CD4-positive, alpha-beta T cell treated with Interleukin-17A for 1 hour (primary cell): ENCODE measurements around the gene MAP2K1.
A peak's percentile ranks its signal among the peaks of the same experiment; 100 is the strongest.
"Not testable (repeated sequence)": the region's sequence is repeated elsewhere in the genome, so short reads cannot be mapped to it uniquely, and the experiment has no call there.

Source experiments
- DNase-seq: peaks from one replicate; pipeline ENCODE4 v3.0.0-alpha.2; 2020

MAP2K1 gene

DNA sequence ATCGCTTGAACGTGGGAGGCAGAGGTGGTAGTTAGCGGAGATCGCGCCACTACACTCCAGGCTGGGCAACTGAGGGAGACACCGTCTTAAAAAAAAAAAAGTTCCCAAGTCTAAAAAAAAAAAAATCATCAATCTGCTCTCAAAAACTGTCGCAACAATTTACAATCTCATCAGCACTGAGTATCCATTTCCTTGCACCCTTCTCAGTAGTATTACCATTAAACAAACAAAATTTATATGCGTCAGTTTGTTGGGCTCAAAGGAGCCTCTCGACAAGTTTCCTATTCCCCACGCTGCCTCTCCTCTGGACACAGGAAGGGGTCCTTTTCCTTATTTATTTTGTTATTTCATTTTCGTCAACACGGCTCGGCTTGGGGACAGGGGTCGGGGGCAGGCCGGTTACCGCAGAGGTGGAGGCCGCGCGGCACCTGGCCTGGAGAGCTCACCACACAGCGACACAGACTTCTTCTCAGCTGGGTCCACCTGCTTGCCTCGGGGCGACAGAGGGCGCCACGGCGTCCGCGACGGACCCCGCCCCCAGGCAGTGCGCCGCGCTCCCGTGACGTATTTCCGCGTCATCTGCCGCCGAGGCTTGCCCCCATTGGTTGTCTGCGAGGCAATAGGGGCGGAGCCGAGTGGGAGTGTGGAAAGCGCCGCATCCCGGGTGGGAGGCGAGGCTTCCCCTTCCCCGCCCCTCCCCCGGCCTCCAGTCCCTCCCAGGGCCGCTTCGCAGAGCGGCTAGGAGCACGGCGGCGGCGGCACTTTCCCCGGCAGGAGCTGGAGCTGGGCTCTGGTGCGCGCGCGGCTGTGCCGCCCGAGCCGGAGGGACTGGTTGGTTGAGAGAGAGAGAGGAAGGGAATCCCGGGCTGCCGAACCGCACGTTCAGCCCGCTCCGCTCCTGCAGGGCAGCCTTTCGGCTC, at the start of gene MAP2K1:
MAP2K1 (plus strand) TSS at position 709 of the 920 bp plus-strand sequence. CDS start 436 bp downstream, outside the sequence.
- DNase-seq: peak; percentile 98

DNA sequence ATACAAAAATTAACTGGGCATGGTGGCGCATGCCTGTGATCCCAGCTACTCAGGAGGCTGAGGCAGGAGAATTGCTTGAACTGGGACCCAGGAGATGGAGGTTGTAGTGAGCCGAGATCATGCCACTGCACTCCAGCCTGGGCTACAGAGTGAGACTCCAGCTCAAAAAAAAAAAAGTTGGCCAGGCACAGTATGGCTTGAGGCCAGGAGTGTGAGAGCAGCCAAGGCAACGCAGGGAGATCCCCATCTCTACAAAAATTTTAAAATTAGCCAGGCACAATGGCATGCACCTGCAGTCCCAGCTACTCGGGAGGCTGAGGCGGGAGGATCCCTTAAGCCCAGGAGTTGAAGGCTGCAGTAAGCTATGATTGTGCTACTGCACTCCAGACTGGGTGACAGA, 38.2 kb upstream of the MAP2K1 start:
- DNase-seq: not testable (repeated sequence)

DNA sequence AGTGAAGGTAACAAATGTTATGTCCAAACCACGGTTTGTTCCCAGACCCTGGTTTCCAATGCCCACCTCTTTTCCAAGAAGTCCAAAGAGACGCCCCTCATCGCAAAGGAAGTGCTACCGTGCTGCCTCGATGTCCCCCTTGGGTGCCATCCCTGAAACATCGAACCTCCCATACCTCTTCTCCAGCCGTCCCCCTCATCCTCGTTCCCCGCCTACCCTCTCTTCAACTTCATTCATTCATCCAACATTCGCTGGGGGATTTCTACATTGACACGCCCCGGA, 30.7 kb upstream of the MAP2K1 start:
- no peak for DNase-seq

DNA sequence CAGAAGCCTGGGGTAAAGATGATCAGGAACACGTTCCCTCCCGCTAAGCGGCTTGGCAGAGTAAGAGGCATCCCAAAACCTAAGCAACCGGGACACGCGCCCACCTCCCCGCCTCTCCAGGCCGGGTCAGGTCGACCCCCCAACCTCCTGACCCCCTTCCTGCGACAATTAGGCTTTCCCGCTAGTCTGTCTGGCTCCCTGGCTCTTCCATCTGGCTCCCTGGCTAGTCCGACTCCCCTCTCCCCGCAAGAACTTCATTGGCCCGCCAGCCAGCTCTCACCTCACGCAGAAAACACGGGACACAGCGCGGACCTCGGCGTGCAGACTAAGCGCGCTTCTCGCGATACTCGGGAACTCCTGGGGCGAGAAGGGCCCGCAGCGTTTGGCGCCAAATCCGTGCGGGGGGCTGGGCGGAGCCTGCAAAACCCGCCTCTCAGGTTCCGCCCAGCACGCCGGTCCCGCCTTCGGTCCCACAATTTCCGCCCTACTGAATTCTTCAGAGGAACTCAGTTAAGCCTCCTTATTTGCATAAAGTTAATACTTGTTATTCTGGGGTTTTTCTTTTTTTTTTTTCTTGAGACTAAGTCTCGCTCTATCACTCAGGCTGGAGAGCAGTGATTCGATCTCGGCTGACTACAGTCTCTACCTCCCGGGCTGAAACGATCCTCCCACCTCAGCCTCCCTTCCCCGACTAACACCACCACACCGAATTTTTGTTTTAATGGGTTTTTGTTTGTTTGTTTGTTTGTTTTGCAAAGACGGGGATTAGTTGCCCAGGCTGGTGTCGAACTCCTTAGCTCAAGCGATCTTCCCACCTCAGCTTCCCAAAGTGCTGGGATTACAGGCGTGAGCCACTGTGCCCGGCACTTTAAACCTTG, 30.1 kb upstream of the MAP2K1 start, which contains the start of gene TIPIN:
TIPIN (minus strand) TSS at position 327 of the 878 bp plus-strand sequence. CDS start 3,738 bp downstream, outside the sequence.
- peak; percentile 97 for DNase-seq

DNA sequence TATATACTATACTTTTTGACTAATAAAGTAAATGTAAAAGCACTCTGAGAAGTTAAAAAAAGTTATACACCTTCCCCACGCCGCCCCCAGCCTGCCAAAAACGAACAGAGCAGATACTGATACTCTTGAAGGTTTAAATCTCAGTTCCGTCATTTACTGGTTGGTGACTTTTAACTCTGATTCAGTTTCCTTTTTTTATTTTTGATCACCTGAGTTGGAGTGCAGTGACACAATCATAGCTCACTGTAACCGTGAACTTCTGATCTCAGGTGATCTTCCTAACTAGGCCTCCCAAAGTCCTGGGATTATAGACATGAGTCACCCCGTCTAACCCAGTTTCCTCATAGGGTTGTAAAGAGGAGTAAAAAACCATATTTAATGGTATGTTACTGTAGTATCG, 27.0 kb upstream of the MAP2K1 start:
- no peak for DNase-seq

DNA sequence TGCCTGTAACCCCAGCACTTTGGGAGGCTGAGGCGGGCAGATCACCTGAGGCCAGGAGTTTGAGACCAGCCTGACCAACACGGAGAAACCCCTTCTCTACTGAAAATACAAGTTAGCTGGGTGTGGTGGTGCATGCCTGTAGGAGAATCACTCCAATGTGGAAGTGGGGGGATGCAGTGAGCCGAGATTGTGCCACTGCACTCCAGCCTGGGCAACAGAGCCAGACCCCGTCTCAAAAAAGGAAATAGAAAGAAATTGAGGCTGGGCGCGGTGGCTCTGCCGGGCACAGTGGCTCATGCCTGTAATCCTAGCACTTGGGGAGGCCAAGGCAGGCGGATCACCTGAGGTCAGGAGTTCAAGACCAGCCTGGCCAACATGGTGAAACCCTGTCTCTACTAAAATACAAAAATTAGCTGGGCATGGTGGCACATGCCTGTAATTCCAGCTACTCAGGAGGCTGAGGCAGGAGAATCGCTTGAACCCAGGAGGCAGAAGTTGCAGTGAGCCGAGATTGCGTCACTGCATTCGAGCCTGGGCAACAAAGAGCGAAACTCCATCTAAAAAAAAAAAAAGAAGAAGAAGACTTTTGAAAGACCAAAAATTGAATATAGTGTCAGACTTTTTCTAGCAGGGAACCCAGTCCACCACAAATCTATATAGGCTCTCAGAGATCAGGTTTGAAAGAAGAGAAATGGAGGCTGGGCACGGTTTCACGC, 24.8 kb upstream of the MAP2K1 start:
- DNase-seq: not testable (repeated sequence)

DNA sequence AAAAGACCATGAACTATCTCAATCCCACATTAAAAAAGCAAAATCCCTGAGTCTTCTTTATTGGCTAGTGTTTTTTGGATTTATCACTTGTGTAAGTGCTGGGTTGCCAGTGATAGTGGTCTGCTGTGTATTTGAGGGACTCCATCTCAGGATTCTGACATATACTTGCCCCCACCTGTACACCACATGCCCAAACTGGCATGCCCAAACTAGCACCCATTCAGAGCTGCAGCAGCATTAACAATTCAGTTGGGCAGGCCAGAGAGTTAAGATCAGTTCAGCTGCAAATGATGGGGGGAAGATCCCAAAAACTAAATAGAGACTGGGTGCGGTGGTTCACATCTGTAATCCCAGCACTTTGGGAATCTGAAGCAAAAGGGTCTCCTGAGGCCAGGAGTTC, 23.9 kb upstream of the MAP2K1 start:
- no peak for DNase-seq

DNA sequence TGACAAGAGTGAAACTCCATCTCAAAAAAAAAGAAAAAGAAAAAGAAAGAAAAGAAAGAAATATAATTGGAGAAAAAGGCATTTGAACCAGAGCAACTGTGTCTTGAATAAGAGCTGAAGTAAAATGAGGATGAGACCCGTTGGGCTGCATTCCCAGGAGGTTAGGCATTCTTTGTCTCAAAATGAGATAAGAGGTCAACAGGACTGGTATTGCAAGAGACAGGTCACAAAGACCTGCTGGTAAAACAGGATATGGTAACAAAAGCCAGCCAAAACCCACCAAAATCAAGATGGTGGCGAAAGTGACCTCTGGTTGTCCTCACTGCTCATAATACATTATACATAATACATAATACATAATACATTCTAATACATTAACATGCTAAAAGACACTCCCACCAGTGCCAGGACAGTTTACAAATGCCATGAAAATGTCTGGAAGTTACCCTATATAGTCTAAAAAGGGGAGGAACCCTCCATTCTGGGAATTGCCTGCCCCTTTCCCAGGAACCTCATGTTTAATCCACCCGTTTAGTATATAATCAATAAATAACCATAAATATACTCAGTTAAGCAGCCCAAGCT, 21.7 kb upstream of the MAP2K1 start:
- DNase-seq: no peak

DNA sequence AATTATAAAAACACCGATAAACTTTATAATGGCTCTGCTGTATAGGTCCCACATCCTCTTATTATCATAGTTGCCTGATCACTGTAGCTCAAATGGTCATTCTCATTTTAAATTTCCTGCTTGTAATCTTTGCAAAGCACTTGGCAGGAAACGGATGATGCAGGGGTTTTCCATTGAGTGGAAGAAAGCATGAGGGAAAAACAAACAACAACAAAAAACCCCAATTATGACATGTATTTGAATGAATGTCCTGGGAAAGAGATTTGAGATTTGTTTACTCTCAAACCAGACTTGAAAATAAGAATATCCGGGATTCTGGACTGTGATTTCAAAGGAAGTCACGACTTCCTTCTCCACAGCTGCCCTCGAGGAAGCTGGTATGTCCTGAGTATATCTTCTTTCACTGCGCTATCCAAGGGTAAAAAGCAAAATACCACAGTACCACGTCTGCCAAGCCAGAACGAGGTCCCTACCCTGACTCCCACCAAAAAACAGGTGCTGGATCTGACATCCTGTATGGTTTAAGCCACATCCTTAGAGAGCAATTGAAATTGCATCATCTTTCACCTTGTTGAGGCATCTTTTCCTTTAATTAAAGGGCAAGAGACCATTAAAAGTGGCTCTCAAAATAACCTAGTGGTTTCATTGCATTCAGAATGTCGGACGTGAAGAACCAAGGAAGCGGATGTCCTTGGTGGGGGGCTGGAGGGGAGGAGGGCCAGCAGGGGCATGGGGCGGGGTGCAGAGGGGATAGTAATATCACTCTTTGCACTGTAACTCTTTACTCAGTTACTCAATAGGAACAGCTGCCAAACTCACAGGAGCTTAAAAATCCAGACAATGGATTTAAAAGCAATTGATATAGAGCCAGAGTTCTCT, 16.7 kb upstream of the MAP2K1 start:
- DNase-seq: peak; percentile 40

DNA sequence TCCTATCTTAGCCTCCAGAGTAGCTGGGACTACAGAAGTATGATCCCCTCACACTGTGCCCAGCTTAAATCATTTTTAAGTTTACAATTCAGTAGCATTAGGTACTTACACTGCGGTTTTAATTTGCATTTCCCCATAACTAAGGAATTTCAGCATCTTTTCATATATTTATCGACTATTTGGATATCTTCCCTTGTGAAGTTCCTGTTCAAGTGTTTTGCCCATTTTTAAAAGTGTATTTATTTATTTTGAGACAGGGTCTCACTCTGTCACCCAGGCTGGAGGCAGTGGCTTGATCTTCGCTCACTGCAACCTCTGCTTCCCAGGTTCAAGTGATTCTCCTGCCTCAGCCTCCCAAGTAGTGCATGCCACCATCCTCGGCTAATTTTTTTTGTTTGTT, 12.5 kb upstream of the MAP2K1 start:
- no peak for DNase-seq

DNA sequence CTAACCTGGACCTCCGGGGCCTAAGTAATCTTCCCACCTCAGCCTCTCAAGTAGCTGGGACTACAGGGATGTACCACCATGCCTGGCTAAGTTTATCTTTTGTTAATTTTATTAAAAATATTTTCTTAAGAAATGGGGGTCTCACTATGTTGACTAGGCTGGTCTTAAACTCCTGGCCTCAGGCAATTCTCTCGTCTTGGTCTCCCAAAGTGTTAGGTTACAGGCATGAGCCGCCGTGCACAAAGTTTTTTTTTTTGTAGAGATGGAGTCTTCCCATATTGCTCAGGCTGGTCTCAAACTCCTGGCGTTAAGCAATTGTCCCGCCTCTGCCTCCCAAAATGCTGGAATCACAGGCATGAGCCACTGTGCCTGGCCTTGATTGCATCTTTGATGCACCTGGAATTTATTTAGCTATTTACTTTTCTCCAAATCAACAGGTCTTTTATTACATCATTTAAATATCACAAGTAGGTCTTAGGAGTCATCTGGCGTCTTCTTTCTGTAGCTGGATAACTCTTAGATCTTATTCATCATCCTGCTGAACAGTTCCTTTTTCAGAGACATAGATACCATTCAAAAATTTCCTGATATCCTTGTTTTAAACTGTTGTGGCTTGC, 7.8 kb upstream of the MAP2K1 start:
- DNase-seq: no peak

DNA sequence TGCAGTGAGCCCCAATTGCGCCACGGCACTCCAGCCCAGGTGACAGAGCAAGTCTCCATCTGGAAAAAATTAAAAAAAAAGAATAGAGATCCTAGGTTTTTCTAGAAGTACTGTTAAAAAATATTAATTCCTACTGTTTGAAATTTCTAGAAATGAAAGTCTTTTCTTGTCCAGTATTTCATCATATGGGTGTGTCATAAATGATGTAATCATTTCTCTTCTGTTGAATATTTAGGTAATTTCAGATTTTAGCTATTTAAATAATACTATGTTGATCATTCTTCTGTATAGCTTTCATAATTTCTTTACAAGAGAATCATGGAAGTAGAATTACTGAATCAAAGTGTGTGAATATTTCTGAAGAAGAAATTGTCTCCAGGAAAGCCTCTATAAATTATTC, 5.3 kb upstream of the MAP2K1 start:
- not testable (repeated sequence) for DNase-seq

DNA sequence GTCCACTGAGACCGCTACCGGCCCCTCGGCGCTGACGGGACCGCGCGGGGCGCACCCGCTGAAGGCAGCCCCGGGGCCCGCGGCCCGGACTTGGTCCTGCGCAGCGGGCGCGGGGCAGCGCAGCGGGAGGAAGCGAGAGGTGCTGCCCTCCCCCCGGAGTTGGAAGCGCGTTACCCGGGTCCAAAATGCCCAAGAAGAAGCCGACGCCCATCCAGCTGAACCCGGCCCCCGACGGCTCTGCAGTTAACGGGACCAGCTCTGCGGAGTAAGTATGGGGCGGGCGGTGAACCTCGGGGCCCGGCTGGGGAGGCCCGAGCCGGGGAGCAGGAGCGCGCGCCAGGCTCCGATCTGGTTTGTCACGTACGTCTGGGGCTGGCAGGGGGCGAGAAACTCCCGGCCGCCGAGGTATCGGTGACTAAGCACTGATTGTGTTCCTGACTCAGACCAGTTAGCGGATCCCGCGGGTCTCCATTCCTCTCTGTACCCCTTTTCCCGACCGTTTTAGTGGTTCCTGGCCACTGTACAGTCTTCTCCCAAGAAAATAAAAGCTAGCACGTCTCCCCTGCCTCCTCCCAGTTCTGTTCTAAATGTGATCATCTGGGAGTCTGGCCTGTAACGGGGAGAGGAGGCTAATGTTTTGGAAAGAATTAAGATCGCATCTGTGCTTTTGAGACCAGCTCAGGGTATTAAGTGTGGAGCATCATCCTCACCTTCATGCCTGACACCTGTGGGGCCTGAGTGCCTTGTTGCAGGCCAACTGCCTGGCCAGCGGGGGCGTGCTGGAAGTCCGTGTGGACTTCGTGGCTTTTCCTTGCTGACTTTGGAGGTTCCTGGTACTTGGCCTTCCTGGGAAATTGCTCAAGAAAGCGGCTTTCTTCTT, 691 bp downstream of the MAP2K1 start:
- peak; percentile 62 for DNase-seq

DNA sequence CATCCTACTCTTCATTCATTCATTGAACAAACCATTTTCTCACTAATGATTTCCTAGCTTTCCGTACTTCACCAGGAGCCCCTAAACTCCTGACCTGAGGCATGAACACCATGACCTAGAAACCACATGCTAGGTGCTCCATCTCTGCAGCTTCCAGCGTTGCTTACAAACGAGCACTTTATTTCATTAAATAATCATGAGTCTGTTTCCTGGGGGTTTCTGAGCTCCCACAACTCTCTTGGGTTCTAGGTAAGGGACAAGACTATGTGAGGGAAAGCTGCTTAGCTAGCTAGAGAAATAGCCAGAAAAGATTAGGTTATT, 1.3 kb downstream of the MAP2K1 start:
- DNase-seq: no peak

DNA sequence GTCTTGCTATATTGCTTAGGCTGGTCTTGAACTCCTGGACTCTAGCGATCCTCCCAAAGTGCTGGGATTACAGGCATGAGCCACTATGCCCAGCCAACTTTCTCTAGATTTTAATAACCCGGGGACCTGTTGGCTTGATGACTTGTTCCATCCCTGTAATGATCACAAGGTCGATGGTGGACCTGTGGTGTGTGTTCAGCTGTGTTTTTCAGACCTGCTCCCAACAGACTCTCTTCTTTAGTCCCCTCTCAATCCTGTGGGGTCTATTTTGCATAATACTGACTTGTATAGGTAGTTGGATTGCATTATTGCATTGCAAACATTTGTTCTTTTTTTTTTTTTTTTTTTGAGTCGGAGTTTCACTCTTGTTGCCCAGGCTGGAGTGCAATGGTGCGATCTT, 1.9 kb downstream of the MAP2K1 start:
- DNase-seq: no peak

DNA sequence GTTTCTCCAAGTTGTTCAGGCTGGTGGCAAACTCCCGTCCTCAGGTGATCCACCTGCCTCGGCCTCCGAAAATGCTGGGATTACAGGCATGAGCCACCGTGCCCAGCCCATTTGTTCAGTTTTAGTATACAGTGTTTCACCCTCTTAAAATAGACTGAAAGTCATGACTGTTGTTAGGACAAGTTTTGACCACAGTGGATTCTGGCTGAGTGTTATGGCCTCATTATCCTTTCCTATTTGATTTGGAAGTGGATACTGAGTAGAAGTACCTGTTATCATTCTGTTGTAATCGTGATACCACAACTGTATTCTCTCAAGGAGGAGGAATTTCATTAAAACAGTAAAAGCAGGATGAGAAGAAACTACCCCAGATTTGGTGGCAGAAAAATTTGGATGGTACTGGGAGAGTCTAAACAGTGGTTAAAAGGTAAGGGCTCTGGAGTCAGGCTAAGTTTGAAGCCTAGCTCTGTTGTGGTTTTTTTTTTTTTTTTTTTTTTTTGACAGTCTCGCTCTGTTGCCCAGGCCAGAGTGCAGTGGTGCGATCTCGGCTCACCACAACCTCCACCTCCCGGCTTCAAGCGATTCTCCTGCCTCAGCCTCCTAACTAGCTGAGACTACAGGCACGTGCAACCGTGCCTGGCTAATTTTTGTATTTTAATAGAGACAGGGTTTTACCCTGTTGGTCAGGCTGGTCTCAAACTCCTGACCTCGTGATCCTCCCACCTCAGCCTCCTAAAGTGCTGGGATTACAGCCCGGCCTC, 2.6 kb downstream of the MAP2K1 start:
- DNase-seq: peak; percentile 55

DNA sequence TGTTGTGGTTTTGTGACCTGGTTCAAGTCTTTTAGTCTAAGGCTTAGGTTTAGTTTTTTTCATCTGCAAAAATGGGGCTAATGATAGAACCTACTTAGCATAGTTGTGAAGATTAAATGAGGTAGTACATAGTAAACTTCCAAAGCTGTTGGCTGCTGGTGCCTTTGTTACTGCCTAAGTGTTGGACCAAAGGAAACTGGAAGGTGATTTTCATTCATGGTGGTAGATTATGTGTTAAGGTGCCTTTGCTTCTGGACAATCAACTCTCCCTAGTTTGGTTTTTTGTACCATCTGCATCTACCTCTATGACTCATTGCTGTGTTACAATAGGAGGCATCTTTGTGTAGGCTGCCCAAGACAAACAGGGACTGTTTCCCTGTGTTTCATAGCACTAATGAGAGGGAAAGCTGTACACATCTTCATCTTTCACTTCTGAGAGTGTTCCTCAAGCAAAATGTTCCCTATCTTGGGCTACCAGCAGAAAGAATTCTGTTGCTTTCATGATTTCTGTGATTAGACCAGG, 3.2 kb downstream of the MAP2K1 start:
- DNase-seq: no peak

DNA sequence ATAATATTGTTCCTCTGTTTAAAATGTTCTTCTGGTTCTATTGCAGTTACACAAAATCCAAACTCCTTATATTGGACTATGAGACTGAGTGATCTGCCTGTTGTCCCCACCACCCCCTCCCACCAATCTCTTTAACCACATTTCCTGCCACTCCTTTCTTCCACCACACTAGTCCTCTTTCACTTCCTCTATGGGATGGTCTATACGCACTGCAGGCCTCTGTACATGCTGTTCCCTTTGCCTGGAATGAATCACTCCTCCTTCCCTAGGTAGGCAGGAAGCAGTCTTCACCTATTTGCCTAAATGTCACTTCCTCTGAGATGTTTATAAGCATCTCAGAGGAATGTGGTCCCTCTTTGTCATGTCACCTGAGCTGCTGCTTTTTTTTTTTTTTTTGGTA, 4.0 kb downstream of the MAP2K1 start:
- DNase-seq: peak; percentile 64

DNA sequence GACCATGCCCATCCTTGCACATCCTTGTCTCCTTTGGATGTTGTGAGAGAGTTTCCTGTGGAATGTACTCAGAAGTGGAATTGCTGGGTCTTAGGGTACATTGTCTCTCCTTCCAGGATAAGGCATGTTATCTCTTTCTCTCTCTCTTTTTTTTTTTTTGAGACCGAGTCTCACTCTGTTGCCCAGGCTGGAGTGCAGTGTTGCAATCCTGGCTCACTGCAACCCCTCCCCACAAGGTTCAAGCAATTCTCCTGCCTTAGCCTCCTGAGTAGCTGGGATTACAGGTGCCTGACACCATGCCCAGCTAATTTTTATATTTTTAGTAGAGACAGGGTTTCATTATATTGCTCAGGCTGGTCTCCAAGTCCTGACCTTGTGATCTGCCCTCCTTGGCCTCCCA, 6.3 kb downstream of the MAP2K1 start:
- DNase-seq: not testable (repeated sequence)
